ENCODE measurements around the gene UBE2V1.
"Not testable (repeated sequence)": the region's sequence is repeated elsewhere in the genome, so short reads cannot be mapped to it uniquely, and the experiment has no call there.

The UBE2V1 gene

GRCh38 chr20:50113420-50114224 is 672 bp upstream of the UBE2V1 start:
- DNase-seq = no peak

GRCh38 chr20:50111829-50112495 is 988 bp downstream of the UBE2V1 start:
- DNase-seq = no peak

- no peak for DNase-seq
Observed at GRCh38 chr20:50111120-50111828, 1.7 kb downstream of the UBE2V1 start.

GRCh38 chr20:50110141-50111047 is 2.6 kb downstream of the UBE2V1 start:
- DNase-seq = no peak

GRCh38 chr20:50108556-50109235 is 4.3 kb downstream of the UBE2V1 start:
- no peak for DNase-seq

GRCh38 chr20:50107796-50108331 is 5.1 kb downstream of the UBE2V1 start:
- DNase-seq = no peak

- DNase-seq = no peak
Observed at GRCh38 chr20:50107086-50107660, 5.8 kb downstream of the UBE2V1 start.

GRCh38 chr20:50106669-50107068 is 6.3 kb downstream of the UBE2V1 start:
- DNase-seq = not testable (repeated sequence)

- DNase-seq = peak; percentile 56
Observed at GRCh38 chr20:50103464-50104107, 9.4 kb downstream of the UBE2V1 start.

- peak; percentile 38 for DNase-seq
Observed at GRCh38 chr20:50102551-50102950, 10.4 kb downstream of the UBE2V1 start.

GRCh38 chr20:50101887-50102286 is 11.1 kb downstream of the UBE2V1 start:
- DNase-seq = peak; percentile 30

- DNase-seq = no peak
Observed at GRCh38 chr20:50101281-50101680, 11.7 kb downstream of the UBE2V1 start.

- no peak for DNase-seq
Observed at GRCh38 chr20:50100552-50100951, 12.4 kb downstream of the UBE2V1 start.

- peak; percentile 43 for DNase-seq
Observed at GRCh38 chr20:50099565-50099991, 13.4 kb downstream of the UBE2V1 start.

- DNase-seq = peak; percentile 1
Observed at GRCh38 chr20:50099113-50099512, 13.8 kb downstream of the UBE2V1 start.

GRCh38 chr20:50098259-50098658 is 14.7 kb downstream of the UBE2V1 start:
- DNase-seq = peak; percentile 9

- DNase-seq = no peak
Observed at GRCh38 chr20:50097843-50098242, 15.1 kb downstream of the UBE2V1 start.

GRCh38 chr20:50096237-50096636 is 16.7 kb downstream of the UBE2V1 start:
- no peak for DNase-seq

- no peak for DNase-seq
Observed at GRCh38 chr20:50095476-50096078, 17.4 kb downstream of the UBE2V1 start.

- no peak for DNase-seq
Observed at GRCh38 chr20:50094522-50094921, 18.4 kb downstream of the UBE2V1 start.

Data from activated CD8-positive, alpha-beta memory T cell treated with anti-CD3 and anti-CD28 coated beads for 24 hours (primary cell).